Measurements from ENCODE around the gene PPCDC.

GRCh38 chr15:75008221-75008625, 15.2 kb upstream of the PPCDC start:
- TF ChIP-seq EZH2 (IDR thresholded peaks at IDR 0.05; ENCODE audit: low read length, missing control alignments) = no peak
- TF ChIP-seq, protein P1, sequence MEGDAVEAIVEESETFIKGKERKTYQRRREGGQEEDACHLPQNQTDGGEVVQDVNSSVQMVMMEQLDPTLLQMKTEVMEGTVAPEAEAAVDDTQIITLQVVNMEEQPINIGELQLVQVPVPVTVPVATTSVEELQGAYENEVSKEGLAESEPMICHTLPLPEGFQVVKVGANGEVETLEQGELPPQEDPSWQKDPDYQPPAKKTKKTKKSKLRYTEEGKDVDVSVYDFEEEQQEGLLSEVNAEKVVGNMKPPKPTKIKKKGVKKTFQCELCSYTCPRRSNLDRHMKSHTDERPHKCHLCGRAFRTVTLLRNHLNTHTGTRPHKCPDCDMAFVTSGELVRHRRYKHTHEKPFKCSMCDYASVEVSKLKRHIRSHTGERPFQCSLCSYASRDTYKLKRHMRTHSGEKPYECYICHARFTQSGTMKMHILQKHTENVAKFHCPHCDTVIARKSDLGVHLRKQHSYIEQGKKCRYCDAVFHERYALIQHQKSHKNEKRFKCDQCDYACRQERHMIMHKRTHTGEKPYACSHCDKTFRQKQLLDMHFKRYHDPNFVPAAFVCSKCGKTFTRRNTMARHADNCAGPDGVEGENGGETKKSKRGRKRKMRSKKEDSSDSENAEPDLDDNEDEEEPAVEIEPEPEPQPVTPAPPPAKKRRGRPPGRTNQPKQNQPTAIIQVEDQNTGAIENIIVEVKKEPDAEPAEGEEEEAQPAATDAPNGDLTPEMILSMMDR (conservative IDR thresholded peaks at IDR 0.05 in 1 of 2, IDR thresholded peaks at IDR 0.05 in 1 of 2; ENCODE audit: low read depth in 1 of 2, low read length in 2 of 2) = no peak

Measured in fibroblast of lung (primary cell).